ENCODE measurements around the gene HLA-DPA1.

GRCh38 chr6:33075208-33075567 lies 1.7 kb upstream of the HLA-DPA1 start:
- TF ChIP-seq CTCF (conservative IDR thresholded peaks at IDR 0.05 in 1 of 2, IDR thresholded peaks at IDR 0.05 in 1 of 2; ENCODE audit: extremely low read depth in 1 of 2, insufficient read depth in 1 of 2, low read depth in 1 of 2, low read length in 2 of 2), result no peak
- no peak for TF ChIP-seq EZH2 (IDR thresholded peaks at IDR 0.05; ENCODE audit: borderline replicate concordance, low read length)

All from mammary epithelial cell (primary cell).